DMS53 (cell line): ENCODE results near the gene DIS3L2.

Experiments used
- DNase-seq: peaks from one replicate; lab custom pipeline; 2025; lab: John Stamatoyannopoulos, UW

DIS3L2 gene

GRCh38 chr2:232183279-232183678 is 221.8 kb downstream of the DIS3L2 start:
- no peak for DNase-seq

- DNase-seq, result no peak
These were observed 222.8 kb downstream of the DIS3L2 start for GRCh38 chr2:232184346-232184745.

GRCh38 chr2:232190796-232191195 is 229.3 kb downstream of the DIS3L2 start:
- DNase-seq, result no peak

GRCh38 chr2:232195487-232195886 is 234.0 kb downstream of the DIS3L2 start:
- no peak for DNase-seq

- DNase-seq, result no peak
These were observed 235.3 kb downstream of the DIS3L2 start for GRCh38 chr2:232196802-232197201.

DNA sequence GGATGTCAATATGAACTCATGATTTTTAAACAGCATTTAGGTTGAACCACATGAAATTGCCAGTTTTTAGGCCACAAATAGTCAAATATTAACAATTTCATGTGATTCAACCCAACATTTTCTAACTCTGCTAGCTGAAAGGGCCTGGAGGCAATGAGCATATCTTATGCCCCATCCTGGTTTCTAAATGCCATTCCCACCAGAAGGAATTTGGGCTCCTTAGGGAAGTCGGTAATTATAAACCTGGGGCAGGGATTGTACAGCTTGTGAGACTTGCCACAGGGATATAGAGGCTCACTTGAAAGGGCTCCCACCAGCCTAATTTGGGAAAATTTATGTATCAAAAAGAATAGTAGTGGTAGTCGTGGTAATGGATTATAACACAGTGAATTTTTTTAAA is 238.7 kb downstream of the DIS3L2 start:
- DNase-seq, result no peak

DNA sequence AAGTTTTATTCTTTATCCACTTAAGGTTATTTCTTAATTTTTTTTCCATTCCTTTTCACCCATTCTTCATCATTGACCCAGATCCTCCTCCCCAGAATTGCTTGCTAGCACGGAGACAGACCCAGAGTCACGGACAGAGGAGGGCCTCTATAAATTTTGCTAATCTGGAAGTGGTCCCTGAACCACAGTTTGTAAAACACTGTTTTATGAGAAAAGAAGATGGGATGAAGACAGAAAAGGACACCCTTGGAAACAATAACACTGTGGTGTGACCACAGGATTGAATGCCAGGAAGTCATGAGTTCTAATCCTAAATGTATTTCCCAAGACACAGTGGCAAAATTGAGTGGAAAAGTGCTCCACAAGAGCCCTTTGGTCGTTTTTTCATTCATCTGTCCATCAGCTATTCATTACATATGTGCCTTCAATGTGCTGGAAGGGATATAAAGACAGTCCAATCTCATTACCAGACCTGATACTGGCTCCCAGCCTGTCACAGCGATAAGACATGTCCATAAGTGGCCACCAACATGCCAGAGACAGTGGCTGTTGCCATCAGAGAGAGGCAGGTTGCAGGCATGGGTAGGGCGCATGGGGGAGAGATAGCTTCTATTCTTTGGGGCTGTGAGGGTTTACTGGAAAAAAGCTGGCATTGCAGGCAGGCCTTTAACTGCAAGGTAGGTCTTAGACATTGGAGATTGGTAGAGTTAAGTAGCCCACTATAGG is 241.8 kb downstream of the DIS3L2 start:
- DNase-seq, result no peak

GRCh38 chr2:232203936-232204335 is 242.4 kb downstream of the DIS3L2 start:
- no peak for DNase-seq

DNA sequence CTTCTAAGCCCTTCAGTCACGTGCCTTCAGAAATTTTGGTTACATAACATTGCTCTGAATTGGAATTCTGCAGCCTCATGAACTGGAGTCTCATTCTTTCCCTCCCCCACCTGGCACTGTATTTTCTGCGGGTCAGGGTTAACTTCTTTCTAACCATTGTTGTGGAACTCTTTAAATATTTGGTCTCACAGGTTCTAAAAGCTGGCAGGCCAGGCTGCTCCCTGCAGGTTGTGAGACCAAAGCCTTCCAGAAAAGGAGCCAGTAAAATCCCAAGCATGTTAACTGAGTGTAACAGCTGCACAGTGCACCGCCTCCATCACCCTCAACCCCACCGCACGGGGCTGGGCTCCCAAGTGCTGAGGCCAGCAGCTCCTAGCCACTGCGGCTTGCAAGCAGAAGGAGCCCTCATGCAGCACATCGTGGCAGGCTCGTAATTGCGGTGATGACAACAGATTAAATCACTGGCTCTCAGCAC is 243.0 kb downstream of the DIS3L2 start:
- DNase-seq, result no peak

DNA sequence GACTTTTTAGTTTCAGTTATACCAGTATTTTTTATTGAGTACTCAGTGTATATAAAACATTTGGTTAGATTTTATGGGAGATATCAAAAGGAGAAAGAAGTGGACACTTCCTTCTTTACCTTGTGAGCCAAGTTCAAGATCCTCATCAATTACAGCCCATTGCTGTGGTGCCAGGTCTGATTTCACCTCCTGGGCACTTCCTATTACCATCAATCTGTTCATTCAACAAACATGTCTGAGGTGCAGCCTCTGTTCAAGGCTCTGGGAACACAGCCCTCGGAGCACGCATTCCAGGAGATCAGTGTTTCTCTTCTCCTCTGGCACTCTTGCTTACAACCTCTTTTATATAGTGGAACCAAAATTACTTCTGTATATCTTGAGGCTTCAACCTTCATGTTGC is 245.7 kb downstream of the DIS3L2 start:
- no peak for DNase-seq

GRCh38 chr2:232210306-232210705 is 248.8 kb downstream of the DIS3L2 start:
- no peak for DNase-seq

GRCh38 chr2:232211743-232212686 is 250.5 kb downstream of the DIS3L2 start:
- no peak for DNase-seq

DNA sequence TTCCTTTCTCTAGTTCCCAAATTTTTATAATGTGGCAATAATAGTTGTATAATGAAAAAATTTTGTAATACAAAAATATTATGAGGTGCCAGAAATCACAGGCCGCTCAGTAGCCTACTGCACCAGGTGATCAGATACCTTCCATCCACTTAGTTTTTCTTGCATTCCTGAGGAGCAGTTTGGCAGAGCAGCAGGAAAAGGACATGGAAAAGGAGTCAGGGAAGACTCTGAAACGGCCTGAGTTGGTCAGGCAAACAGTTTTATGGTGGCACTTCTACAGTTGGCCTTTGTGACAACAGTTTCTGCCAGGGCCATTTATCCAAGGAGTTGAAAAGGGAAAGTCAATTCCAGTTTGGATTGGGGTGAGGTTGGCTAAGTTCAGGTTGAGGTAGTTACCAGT is 251.7 kb downstream of the DIS3L2 start:
- DNase-seq, result no peak

GRCh38 chr2:232214053-232214452 is 252.5 kb downstream of the DIS3L2 start:
- DNase-seq, result no peak

DNA sequence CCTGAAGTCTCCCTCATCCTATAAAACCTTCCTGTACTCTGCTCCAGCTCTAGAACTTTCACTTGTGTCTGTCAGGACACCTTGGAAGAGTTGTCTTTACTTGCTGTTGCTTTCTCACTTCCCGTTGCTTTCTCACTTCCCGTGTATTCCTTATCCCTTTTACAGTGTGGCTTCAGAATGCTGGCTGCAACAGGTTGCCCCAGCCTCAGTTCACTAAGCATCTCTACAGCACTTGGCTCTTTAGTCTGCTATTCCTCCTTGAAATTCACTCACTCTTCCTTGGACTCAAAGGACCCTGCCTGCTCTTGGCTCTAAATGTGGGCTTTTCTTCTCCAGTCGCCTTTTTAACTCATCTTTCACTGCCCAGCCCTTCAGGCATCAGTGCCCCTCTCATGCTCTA is 254.5 kb downstream of the DIS3L2 start:
- DNase-seq, result no peak

DNA sequence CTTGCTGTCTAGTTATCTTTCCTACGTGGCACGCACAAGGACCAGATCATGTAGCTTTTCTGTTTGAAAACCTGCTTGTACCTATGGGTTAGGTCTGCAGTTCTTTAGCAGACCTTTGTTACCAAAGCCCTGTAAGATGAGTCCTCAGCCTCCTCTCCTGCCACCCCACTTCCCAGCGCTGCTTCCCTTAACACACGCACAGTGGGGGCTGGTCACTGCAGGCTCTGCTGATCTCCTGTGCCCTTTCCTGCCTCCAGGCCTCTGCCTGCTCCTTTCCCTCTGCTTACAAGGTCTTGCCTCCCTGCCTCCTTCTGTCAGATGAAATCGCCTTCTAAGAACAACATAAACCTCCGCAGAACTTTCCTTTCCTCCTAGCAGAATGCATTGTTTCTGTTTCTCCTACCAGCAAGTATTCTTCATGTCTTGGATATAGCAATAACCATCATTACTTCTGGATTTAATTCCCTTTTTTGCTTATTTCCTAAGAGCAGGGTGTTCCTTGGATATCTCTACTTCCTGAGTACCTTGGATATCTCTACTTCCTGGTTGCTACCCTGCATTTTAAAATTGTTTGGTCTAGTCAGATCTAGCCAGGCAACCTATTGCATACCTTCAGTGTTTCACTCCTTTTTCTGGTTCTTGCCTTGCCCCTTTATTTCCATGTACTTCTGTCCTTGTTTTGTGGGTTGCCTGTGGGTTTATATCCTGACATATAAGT is 257.4 kb downstream of the DIS3L2 start:
- DNase-seq, result no peak

DNA sequence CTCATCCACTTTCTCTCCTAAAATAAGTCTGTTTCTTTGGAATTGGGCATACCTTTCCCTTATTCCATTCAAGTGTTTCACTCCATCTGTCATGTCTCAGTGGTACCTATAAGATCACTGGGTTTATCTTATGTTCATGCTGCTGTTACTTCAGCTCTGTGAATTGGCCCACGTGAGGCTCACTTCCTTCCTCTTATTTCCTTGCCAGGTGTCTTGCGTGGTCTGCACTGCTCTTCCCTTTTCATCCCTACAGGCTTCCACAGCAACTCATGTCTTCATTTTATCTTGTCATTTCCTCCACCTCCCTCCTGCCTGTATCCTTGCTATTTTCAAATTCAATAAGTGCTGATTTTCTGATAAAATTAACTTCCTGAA is 258.0 kb downstream of the DIS3L2 start:
- no peak for DNase-seq

- DNase-seq, result no peak
These were observed 258.4 kb downstream of the DIS3L2 start for GRCh38 chr2:232219932-232220331.

- DNase-seq, result no peak
These were observed 263.9 kb downstream of the DIS3L2 start for GRCh38 chr2:232225429-232225828.

DNA sequence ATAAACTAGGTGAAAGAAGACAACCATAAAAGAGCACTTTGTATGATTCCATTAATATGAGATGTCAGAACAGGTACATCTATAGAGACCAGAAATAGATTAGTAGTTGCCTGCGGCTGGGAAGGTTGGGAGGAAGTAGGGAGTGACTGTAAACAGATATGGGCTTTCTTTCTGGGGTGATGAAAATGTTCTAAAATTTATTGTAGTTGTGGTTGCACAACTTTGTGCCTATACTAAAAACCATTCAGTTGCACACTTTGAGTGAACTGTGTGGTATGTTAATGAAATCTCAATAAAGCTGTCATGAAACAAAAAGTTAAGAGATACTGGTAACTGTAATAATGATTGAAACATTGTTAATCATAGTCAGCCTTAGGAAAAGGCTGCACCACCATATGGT is 264.4 kb downstream of the DIS3L2 start:
- no peak for DNase-seq

DNA sequence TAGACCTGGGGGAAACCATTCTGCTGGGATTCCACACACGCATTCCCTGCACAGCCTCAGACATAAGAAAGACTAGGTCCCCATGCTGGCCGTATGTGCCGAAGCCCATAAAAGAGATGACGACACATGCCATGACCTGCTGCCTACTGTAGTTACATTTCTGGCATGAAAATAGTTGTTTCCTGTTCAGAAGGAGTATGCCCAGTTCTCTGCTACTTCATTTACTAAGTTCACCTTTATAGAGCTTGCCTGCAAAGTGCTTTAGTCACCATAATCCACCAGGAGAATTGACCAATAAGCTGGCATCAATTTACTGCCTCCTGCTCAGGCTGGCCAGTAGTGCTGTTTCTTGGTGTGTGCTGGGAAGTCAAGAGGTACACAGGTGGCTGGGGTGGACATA is 266.8 kb downstream of the DIS3L2 start:
- no peak for DNase-seq
